Measurements from ENCODE around the gene TM6SF1.
"Not testable (repeated sequence)": the region's sequence is repeated elsewhere in the genome, so short reads cannot be mapped to it uniquely, and the experiment has no call there.

The TM6SF1 gene

DNA sequence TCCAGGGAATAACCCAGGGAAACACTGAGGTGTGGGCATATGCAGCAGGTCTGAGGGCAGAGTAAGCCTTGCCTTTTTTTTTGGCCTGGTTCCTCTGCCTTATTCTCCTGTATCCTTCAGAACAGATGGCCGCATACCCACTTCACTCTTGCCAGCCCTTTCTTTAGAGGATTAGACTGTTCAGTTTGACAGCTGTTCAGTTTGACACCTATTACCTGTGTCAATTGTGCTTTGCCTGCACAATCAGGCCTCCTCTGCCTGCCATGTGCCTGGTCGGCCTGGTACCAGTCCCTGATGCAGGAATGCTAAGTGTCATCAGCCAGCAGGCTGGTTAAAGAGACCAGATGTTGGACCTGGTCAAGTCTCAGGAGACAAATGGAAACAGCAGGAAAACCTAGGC, 22.3 kb downstream of the TM6SF1 start:
- H3K4me3 ChIP-seq (ENCODE audit: low read depth, low read length), result no peak overlapping the region
- TF ChIP-seq, protein P1, sequence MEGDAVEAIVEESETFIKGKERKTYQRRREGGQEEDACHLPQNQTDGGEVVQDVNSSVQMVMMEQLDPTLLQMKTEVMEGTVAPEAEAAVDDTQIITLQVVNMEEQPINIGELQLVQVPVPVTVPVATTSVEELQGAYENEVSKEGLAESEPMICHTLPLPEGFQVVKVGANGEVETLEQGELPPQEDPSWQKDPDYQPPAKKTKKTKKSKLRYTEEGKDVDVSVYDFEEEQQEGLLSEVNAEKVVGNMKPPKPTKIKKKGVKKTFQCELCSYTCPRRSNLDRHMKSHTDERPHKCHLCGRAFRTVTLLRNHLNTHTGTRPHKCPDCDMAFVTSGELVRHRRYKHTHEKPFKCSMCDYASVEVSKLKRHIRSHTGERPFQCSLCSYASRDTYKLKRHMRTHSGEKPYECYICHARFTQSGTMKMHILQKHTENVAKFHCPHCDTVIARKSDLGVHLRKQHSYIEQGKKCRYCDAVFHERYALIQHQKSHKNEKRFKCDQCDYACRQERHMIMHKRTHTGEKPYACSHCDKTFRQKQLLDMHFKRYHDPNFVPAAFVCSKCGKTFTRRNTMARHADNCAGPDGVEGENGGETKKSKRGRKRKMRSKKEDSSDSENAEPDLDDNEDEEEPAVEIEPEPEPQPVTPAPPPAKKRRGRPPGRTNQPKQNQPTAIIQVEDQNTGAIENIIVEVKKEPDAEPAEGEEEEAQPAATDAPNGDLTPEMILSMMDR (IDR thresholded peaks at IDR 0.05; ENCODE audit: insufficient read depth, low read depth, low read length, missing control alignments), result no peak
- DNase-seq (ENCODE audit: low read depth), result no peak

GRCh38 chr15:83132861-83133523, 25.5 kb downstream of the TM6SF1 start:
- no peak overlapping the region for H3K4me3 ChIP-seq (ENCODE audit: low read depth, low read length)
- no peak for DNase-seq (ENCODE audit: low read depth)
- TF ChIP-seq, protein P1 (IDR thresholded peaks at IDR 0.05; ENCODE audit: insufficient read depth, low read depth, low read length, missing control alignments), result no peak

GRCh38 chr15:83142151-83142550, 34.7 kb downstream of the TM6SF1 start:
- DNase-seq (ENCODE audit: low read depth), result not testable (repeated sequence)

GRCh38 chr15:83144771-83145170, 37.3 kb downstream of the TM6SF1 start:
- TF ChIP-seq, protein P1 (IDR thresholded peaks at IDR 0.05; ENCODE audit: insufficient read depth, low read depth, low read length, missing control alignments), result no peak
- no peak overlapping the region for H3K4me3 ChIP-seq (ENCODE audit: low read depth, low read length)
- DNase-seq (ENCODE audit: low read depth), result no peak

More at GRCh38 chr15:83142151-83142550, 34.7 kb downstream of the TM6SF1 start:
- H3K4me3 ChIP-seq (ENCODE audit: low read depth, low read length), result not testable (repeated sequence)

DNA sequence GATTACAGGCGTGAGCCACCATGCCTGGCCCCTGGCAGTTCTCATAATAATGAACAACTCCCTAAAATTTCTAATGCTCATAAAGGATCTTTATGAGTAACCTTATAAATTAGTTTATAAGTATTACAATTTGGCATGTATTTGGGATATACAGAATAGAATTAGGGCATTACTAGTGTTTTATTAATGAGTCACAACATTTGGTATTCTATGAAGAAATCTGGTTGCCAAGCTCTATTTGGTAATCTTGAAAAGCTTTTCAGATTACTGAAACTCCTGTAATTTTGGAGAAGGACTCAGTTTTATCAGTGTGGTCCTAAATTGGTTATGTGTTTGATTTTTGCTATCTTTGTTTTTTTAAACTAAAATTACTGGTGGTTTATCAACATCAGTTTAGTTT, 45.8 kb downstream of the TM6SF1 start:
- TF ChIP-seq, protein P1 (IDR thresholded peaks at IDR 0.05; ENCODE audit: insufficient read depth, low read depth, low read length, missing control alignments), result no peak
- no peak for DNase-seq (ENCODE audit: low read depth)
- no peak overlapping the region for H3K4me3 ChIP-seq (ENCODE audit: low read depth, low read length)

GRCh38 chr15:83155942-83156341, 48.5 kb downstream of the TM6SF1 start:
- H3K4me3 ChIP-seq (ENCODE audit: low read depth, low read length), result no peak overlapping the region
- TF ChIP-seq, protein P1 (IDR thresholded peaks at IDR 0.05; ENCODE audit: insufficient read depth, low read depth, low read length, missing control alignments), result no peak
- DNase-seq (ENCODE audit: low read depth), result no peak

GRCh38 chr15:83158393-83158792, 50.9 kb downstream of the TM6SF1 start:
- no peak for DNase-seq (ENCODE audit: low read depth)
- H3K4me3 ChIP-seq (ENCODE audit: low read depth, low read length), result no peak overlapping the region
- TF ChIP-seq, protein P1 (IDR thresholded peaks at IDR 0.05; ENCODE audit: insufficient read depth, low read depth, low read length, missing control alignments), result no peak

Measured in GM12865 (cell line).